Smooth muscle cell of the brain vasculature (primary cell): Measurements from ENCODE around the gene ACSS3.
A peak's percentile ranks its signal among the peaks of the same experiment; 100 is the strongest.

ENCODE experiments used
- DNase-seq: peaks from one replicate; pipeline ENCODE4 v3.0.0-alpha.2; 2012; ENCODE audit warnings: low read depth, low spot score

Gene ACSS3

DNA sequence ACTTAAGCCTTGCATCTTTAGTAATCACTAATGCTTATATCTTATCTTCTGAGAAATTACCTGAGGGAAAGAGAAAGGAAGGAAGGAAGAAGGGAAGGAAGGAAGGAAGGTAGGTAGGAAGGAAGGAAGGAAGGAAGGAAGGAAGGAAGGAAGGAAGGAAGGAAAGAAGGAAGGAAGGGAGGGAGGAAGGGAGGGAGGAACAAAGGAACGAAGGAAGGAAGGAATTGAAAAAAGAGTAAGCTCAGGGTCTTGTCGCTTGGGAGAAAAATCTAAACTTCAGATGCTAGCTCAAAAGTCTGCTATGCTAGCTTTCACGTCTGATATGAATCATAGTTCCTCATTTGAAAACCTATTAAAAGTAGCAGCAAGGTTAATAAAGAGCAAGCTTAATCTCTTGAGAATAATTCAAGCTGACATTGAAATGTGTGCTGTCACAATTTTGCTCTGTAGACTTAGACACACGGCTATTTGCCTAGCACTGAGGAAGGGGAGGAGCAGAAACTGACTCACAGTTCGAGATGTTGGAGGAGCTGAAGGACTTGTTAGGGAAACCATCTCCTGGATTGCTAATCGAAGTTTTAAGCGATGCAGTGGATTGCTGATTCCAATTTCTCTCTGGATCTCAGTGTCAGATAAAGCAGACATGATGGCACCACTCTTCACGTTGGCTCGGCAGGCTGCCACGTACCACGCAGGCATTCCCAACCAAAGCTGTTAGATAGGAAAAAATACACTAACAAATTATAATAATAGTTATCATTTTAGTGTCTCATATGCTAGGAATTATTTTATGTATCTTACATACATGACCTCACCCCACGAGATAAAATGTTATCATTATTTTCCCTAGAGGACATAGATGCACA is 216.7 kb downstream of the ACSS3 start:
- no peak for DNase-seq

DNA sequence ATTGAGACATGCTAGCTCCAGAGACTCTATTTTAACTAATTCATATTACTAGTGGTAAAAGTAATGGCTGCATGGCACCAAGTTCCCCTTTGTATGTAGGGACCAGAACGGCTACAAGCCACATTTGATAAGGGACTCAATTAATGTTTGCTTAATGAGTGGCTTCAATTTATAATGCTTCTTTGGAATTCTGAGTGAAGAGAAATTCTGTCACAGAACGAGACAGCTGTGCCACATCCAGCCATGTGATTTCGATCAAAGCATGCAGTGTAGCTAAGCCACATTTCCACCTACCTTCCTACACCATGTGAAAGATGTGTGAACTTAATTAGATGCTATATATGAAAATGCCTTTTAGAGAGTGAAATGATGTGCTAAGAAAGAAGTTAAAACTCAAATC is 217.4 kb downstream of the ACSS3 start:
- DNase-seq = no peak

DNA sequence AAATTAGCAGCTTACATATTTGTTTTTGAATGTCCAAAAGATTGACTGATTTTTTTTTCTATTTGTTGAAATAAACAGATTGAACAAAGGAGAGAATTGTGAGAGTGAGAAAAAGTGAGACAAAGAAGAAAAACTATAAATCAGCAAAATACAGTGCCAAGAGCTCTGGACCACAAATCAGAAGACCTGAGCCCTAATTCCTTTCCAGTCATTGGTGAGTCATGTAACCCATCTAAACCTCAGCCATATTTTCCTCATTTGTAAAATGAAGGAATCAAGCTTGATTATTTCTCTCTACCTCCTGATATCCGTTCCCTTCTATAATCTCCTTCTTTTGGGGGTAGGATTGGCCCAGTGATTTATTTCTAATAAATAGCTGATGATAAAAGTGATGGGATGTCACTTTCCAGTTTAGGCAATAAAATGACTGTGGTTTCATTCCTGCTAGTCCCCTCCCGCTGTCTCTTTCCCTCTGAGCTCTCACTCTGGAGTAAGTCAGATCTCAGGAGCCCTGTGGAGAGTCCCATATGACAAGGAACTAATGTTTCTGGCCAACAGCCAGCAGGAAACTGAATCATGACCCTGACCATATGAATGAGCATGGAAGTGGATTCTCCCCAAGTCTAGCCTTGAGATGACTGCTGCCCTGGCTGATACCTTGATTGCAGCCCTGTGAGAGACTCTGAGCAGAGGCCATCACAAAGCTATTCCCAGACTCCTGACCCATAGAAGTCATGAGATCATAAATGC is 218.9 kb downstream of the ACSS3 start:
- peak; percentile 33 for DNase-seq

DNA sequence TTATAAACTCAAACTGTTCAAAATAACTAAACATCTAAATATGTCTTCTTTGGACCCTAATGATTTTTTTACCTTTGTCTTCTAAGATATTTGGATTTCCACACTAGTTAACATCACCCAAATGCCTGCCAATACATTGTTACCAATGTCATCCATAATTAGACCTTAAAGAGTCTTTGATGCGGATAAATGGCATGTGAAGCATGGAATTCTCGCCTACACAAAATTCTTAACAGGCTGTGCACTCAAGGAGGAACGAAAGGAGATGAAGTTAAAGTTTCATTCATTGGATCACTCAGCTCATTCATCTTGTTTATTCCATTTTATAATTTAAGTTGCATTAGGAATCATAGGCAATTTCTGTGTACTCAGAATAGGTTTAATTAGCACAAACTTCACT is 219.7 kb downstream of the ACSS3 start:
- no peak for DNase-seq

DNA sequence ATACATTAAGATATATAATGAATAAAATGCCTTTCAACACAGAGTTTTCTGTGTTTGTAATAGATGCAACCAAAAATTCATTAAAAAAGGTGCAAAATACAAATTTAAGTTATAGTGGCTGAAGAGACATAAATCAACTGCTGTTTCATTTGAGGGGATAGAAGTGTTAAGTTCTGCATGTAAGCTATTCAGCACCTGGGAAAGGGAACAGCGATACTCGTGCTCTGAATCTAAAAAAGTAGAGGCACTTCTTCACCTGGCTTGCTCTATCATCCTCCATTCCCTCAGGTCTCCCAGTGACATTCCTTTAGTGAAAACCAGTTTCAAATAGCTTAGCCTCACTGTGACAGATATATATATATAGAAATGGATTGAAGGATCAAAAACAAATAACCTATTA is 222.6 kb downstream of the ACSS3 start:
- no peak for DNase-seq

DNA sequence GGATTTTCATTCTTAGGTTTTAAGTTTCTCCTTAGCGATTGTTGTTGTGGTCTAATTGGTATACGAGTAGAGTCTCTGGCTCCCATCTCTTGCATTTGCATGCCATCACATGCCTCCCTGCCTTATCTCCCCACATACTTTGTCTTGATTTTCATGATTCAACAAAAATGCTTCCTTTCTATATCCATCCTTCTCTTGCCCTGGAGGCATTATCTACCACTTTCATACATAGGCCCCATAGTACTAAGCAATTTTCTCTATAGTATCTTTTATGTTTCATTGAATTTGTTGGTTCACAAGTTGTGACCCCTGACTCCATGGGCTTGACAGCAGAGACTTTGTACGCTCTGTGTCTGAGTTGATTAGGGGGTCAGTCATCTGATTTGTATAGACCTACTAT is 226.1 kb downstream of the ACSS3 start:
- DNase-seq = no peak
